GM13977 (cell line): Measurements from ENCODE around the gene CAMKMT.

ENCODE experiments used
- DNase-seq: peaks from one replicate; pipeline ENCODE4 v3.0.0; 2012; ENCODE audit warnings: low spot score
- CTCF ChIP-seq: IDR thresholded peaks from 2 replicates; pipeline ENCODE4 v1.5.1; 2012; ENCODE audit warnings: mild to moderate bottlenecking, control low read depth; ENCODE audit not compliant: insufficient read depth; ENCODE audit errors: extremely low read depth, missing control alignments
- in situ Hi-C: fragments of 300-500 bp; cut with MboI; formaldehyde crosslinking; loops from one replicate; pipeline ENCODE4 v1.12.0; 2022; ENCODE audit warnings: low sequenced_read_pairs, low pct_unique_long_range_greater_than_20kb, mixed read lengths, inconsistent platforms; ENCODE audit not compliant: unreplicated experiment

Gene CAMKMT

GRCh38 chr2:44766220-44766619, 404.5 kb downstream of the CAMKMT start:
- TF ChIP-seq CTCF, result no peak
- in situ Hi-C loops, result no loop called here
- DNase-seq, result no peak

- in situ Hi-C loops, result no loop called here
- DNase-seq, result no peak
- no peak for TF ChIP-seq CTCF
Observed at GRCh38 chr2:44766777-44767176, 405.0 kb downstream of the CAMKMT start.

- in situ Hi-C loops, result no loop called here
- no peak for TF ChIP-seq CTCF
Observed at GRCh38 chr2:44767691-44768090, 405.9 kb downstream of the CAMKMT start.

GRCh38 chr2:44768438-44769236, 406.9 kb downstream of the CAMKMT start:
- DNase-seq, result no peak
- no peak for TF ChIP-seq CTCF
- in situ Hi-C loops, result no loop called here

More at GRCh38 chr2:44767691-44768090, 405.9 kb downstream of the CAMKMT start:
- no peak for DNase-seq

GRCh38 chr2:44769349-44770011, 407.7 kb downstream of the CAMKMT start:
- in situ Hi-C loops, result no loop called here
- TF ChIP-seq CTCF, result no peak

GRCh38 chr2:44770221-44771195, 408.8 kb downstream of the CAMKMT start:
- in situ Hi-C loops, result no loop called here
- TF ChIP-seq CTCF, result peak; percentile 14
- DNase-seq, result no peak

More at GRCh38 chr2:44769349-44770011, 407.7 kb downstream of the CAMKMT start:
- no peak for DNase-seq
